Activated T-cell treated with anti-CD3 and anti-CD28 coated beads for 4 hours (primary cell): ENCODE results near the gene MICU1.
"Not testable (repeated sequence)": the region's sequence is repeated elsewhere in the genome, so short reads cannot be mapped to it uniquely, and the experiment has no call there.

ENCODE experiments used
- DNase-seq: peaks from one replicate; pipeline ENCODE4 v3.0.0-alpha.2; 2020

The MICU1 gene

GRCh38 chr10:72499701-72500100 lies 126.2 kb downstream of the MICU1 start:
- DNase-seq = no peak

DNA sequence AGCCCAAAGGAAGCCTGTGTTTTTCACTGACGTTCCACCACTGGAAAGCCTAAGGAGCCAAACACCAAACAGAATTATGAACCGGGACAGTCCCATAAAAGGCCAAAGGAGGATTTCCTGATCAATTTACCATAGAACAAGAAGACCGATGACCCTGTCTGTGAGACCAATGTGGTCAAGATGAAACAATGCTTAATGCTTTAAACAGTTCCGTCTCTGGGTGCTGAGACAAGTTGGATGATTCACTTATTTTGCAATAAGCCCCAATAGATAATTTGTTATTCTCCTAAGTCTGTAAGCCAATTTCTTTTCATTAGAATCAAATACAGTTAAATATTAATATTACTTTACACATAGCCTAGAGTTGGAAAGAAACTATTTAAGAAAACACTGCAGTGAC lies 134.9 kb downstream of the MICU1 start:
- no peak for DNase-seq

DNA sequence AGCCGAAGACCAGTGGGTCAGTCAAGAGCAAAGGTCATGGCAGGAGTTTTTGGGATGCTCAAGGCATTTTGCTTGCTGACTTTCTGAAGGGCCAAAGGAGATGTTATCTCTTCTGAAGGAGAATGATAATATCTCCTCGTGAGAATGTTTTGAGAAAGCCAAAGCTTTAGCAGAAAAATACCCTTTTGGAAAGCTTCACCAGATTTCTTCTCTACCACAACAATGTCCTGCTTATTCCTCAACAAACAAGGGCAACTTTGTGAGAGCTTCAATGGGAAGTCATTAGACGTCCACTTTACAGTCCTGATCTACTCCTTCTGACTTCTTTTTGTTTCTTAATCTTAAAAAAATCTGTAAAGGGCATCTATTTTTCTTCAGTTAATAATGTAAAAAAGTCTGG lies 138.4 kb downstream of the MICU1 start:
- DNase-seq = no peak

DNA sequence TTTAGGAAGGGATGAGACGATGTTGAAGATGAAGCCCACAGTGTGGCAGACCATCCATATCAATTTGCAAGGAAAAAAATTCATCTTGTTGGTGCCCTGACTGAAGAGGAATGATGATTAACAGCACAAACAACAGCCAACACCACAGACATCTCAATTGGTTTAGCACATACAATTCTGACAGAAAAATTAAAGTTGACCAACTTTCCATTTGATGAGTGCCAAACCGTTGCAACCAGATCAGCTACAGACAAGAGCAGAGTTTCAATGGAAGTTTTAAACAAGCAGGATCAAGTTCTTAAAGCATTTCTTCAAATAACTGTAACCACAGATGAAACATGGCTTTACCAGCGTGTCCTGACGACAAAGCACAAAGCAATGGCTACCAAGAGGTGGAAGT lies 138.8 kb downstream of the MICU1 start:
- DNase-seq = no peak

- no peak for DNase-seq
These were observed 140.2 kb downstream of the MICU1 start for GRCh38 chr10:72485701-72486100.

- DNase-seq = no peak
These were observed 141.4 kb downstream of the MICU1 start for GRCh38 chr10:72484521-72484920.

GRCh38 chr10:72483471-72483870 lies 142.4 kb downstream of the MICU1 start:
- no peak for DNase-seq

DNA sequence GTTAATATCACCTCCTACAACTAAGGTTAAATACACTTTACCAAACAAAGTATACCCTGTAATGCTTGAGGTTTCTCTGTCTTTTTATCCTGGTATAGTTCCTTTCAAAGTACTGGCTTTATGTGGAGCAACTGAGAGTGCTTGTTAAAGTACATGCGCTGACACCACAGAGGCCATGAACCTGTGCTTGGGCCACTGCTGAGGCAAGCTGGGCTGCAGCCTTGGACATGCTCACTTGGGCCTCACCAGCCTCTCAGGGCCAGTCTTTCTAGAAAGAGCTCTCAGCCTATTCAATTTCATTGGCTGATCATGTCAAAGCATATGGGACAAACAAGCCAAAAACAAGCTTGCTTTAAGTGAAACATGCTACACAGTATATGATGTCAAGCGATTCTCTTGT lies 145.0 kb downstream of the MICU1 start:
- no peak for DNase-seq

DNA sequence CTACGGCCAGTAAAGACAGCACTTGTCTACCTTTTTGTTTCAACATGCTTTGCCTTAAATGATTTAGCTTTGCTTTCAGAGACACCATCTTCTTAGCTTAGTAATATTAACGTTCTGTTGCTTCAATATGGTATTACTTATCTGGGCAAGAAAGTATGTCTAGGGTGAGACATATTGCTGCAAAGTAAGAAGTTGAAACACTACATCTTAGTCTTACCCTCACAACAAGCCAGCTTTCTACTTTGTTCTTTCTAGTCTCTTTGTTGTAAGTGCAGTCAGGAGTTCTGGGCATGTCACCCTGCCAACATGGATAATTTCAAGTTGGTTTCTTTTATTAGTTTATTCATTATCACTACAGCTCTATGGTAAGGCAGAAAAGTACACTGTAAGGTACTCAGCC lies 148.4 kb downstream of the MICU1 start:
- no peak for DNase-seq

GRCh38 chr10:72472306-72472705 lies 153.6 kb downstream of the MICU1 start:
- DNase-seq = no peak

- DNase-seq = no peak
These were observed 155.2 kb downstream of the MICU1 start for GRCh38 chr10:72470666-72471065.

- DNase-seq = not testable (repeated sequence)
These were observed 158.8 kb downstream of the MICU1 start for GRCh38 chr10:72467064-72467463.

DNA sequence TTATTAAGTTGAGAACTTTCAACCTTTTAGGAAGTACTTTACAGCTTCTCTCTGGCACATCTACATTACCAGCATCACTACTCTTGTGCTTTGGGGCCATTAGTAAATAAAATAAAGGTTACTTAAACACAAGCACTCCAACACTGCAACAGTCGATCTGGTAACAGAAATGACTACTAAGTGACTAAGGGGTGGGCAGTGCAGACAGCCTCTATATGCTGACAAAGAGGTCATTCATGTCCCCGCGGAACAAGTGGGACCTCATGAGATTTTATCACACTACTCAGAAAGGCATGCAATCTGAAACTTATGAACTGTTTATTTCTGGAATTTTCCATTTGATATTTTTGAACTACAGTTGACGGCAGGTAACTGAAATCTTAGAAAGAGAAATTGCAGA lies 159.9 kb downstream of the MICU1 start:
- no peak for DNase-seq

GRCh38 chr10:72464438-72464837 lies 161.4 kb downstream of the MICU1 start:
- no peak for DNase-seq

GRCh38 chr10:72462261-72462660 lies 163.6 kb downstream of the MICU1 start:
- DNase-seq = no peak

DNA sequence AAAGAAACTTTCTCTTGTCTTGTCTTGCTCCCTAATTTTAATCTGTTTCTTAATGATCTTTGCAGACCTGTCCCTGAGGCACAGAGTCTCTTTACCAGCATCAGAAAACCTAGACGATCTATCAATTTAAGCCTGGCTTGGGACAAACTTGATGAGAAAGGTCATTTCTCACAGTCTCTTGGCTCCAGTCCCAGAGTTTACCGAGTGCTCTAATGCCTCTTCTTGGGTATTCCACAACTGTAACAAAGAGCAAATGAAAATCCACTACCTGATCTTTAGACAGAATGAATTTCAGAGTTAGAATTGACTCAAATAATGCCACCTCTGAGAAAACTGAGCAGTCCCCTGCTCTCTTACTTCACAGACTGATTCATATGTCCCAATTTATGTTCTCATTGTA lies 164.8 kb downstream of the MICU1 start:
- DNase-seq = no peak

GRCh38 chr10:72460284-72460876 lies 165.5 kb downstream of the MICU1 start:
- no peak for DNase-seq

DNA sequence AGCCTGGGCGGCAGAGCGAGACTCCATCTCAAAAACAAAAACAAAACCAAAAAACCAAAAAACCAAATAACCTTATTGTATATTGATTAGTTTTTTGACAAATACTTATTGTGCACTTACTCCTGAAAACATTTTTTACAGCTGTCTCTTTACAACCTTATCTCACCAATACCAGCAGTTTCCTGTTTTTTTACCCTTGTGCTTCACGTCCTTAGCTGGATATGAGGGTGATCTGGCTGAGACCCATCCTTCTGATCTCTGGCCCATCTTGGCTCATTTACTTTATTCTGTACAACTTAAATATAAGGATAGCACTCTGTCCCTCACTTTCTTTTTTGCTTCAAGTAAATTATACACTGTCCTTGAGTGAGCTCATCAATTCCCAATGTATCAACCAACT lies 166.6 kb downstream of the MICU1 start:
- no peak for DNase-seq

GRCh38 chr10:72455889-72456595 lies 169.8 kb downstream of the MICU1 start:
- DNase-seq = no peak

DNA sequence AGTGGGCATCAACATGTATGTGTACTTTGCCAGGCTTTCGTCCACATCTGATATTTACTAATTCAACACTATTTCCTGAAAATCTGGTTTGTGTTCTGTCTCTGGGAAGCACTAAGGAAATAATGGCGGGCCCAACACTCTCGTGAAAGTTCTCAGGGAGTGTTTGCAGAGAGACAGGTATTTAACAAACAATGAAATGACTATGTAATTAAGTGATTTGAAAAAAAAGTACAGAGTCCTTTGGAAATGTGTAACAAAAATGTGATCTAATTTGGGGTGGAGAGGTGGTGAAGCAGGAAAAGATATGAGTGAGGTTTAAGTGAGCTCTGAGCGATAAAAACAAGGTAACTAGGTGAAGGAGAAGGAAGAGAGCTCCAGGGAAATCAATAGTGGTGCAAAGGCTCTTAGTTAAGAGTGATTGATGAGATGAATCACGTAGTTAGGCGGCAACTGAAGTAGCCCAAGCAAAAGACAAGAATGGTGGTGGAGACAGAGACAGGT lies 175.9 kb downstream of the MICU1 start:
- DNase-seq = no peak

GRCh38 chr10:72445851-72446250 lies 180.0 kb downstream of the MICU1 start:
- no peak for DNase-seq

DNA sequence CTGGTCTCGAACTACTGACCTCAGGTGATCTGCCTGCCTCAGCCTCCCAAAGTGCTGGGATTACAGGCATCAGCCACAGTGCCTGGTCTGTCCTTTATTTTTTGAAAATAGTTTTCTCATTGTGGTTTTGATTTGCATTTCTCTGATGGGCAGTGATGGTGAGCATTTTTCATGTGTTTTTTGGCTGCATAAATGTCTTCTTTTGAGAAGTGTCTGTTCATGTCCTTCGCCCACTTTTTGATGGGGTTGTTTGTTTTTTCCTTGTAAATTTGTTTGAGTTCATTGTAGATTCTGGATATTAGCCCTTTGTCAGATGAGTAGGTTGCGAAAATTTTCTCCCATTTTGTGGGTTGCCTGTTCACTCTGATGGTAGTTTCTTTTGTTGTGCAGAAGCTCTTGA lies 182.9 kb downstream of the MICU1 start:
- DNase-seq = not testable (repeated sequence)

DNA sequence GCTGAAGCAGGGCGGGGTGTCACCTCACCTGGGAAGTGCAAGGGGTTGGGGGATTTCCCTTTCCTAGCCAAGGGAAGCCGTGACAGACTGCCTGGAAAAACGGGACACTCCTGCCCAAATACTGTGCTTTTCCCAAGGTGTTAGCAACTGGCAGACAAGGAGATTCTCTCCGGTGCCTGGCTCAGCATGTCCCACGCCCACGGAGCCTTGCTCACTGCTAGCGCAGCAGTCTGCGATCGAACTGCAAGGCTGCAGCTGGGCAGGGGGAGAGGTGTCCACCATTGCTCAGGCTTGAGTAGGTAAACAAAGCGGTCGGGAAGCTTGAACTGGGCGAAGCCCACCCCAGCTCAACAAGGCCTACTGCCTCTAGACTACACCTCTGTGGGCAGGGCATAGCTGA lies 190.3 kb downstream of the MICU1 start:
- no peak for DNase-seq

DNA sequence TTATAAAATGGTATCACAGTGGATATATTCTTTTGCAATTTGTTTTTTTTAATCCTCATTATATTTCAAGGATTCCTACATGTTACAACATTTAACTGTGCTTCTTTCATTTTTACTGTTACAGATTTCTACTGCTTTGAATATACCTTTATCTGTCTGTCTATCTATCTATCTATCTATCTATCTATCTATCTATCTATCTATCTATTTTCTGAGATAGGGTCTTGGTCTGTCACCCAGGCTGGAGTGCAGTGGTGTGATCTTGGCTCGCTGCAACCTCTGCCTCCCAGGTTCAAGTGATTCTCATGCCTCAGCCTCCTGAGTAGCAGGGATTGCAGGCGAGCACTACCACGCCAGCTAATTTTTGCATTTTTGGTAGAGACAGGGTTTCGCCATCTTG lies 194.9 kb downstream of the MICU1 start:
- DNase-seq = not testable (repeated sequence)

GRCh38 chr10:72429931-72430330 lies 195.9 kb downstream of the MICU1 start:
- DNase-seq = no peak
